OCI-LY1 (cell line): Measurements from ENCODE around the gene ADIG.

Experiments
- H2AFZ ChIP-seq: fragments of 200-600 bp; sonication (generic), shearing (Covaris generic); 2 replicates; pipeline ENCODE4 v1.6.0; 2014; ENCODE audit warnings: antibody characterized with exemption, mild to moderate bottlenecking, low read length
- H3F3A ChIP-seq: fragments of 200-600 bp; sonication (generic), shearing (Covaris generic); 2 replicates; pipeline ENCODE4 v1.6.0; 2014; ENCODE audit warnings: mild to moderate bottlenecking, antibody characterized with exemption, low read length, moderate library complexity; ENCODE audit not compliant: insufficient read depth
- H3K27ac ChIP-seq: fragments of 200-600 bp; sonication (generic); 2 replicates; pipeline ENCODE4 v1.5.1; 2014; ENCODE audit warnings: low read length, mixed run types, mild to moderate bottlenecking, low read depth; ENCODE audit not compliant: poor library complexity, severe bottlenecking
- H3K27me3 ChIP-seq: fragments of 200-600 bp; sonication (generic); 2 replicates; pipeline ENCODE4 v1.6.0; 2014; ENCODE audit warnings: antibody characterized with exemption, mild to moderate bottlenecking, low read length, moderate library complexity; ENCODE audit not compliant: insufficient read depth
- H3K36me3 ChIP-seq: fragments of 200-600 bp; sonication (generic); 2 replicates; pipeline ENCODE4 v1.6.1; 2014; ENCODE audit warnings: mild to moderate bottlenecking, antibody characterized with exemption, low read length, moderate library complexity, mixed read lengths; ENCODE audit not compliant: insufficient read depth
- H3K4me1 ChIP-seq: fragments of 200-600 bp; sonication (generic); 2 replicates; pipeline ENCODE4 v1.5.1; 2014; ENCODE audit warnings: mild to moderate bottlenecking, low read length, moderate library complexity; ENCODE audit not compliant: insufficient read depth, severe bottlenecking
- H3K4me2 ChIP-seq: fragments of 200-600 bp; sonication (generic), shearing (Covaris generic); 2 replicates; pipeline ENCODE4 v1.6.1; 2014; ENCODE audit warnings: low read length
- H3K4me3 ChIP-seq: fragments of 200-600 bp; sonication (generic); 2 replicates; pipeline ENCODE4 v1.5.1; 2014; ENCODE audit warnings: low read length, low read depth, mild to moderate bottlenecking, mixed read lengths; ENCODE audit not compliant: poor library complexity, severe bottlenecking
- H3K79me2 ChIP-seq: fragments of 200-600 bp; shearing (Covaris generic); 2 replicates; pipeline ENCODE4 v1.6.1; 2016; ENCODE audit warnings: mixed run types, low read length, mixed read lengths; ENCODE audit not compliant: insufficient read depth
- H3K9ac ChIP-seq: fragments of 200-600 bp; sonication (generic), shearing (Covaris generic); 2 replicates; pipeline ENCODE4 v1.6.1; 2014; ENCODE audit warnings: mild to moderate bottlenecking, low read length, mixed read lengths
- H3K9me2 ChIP-seq: fragments of 200-600 bp; sonication (generic), shearing (Covaris generic); 2 replicates; pipeline ENCODE4 v1.6.1; 2014; ENCODE audit warnings: low read depth, mild to moderate bottlenecking, low read length, mixed read lengths
- H3K9me3 ChIP-seq: fragments of 200-600 bp; shearing (Covaris generic); 2 replicates; pipeline ENCODE4 v1.6.1; 2014; ENCODE audit warnings: low read length, mixed read lengths
- H4K20me1 ChIP-seq: fragments of 200-600 bp; sonication (generic), shearing (Covaris generic); 2 replicates; pipeline ENCODE4 v1.6.0; 2016; ENCODE audit warnings: mild to moderate bottlenecking, low read length; ENCODE audit not compliant: insufficient read depth
- EZH2 ChIP-seq: fragments of 200-600 bp; sonication (generic), shearing (Covaris generic); IDR thresholded peaks from 2 replicates; pipeline ENCODE4 v1.8.0; 2017; ENCODE audit warnings: borderline replicate concordance, mixed run types, mild to moderate bottlenecking, antibody characterized with exemption, low read length, moderate library complexity, mixed read lengths
- TF ChIP-seq, protein P1 (sequence below): fragments of 200-600 bp; sonication (generic), shearing (Covaris generic); IDR thresholded peaks from 2 replicates; pipeline ENCODE4 v1.5.1; 2017; ENCODE audit warnings: mild to moderate bottlenecking, antibody characterized with exemption, low read length, moderate library complexity, mixed read lengths

The ADIG gene

DNA sequence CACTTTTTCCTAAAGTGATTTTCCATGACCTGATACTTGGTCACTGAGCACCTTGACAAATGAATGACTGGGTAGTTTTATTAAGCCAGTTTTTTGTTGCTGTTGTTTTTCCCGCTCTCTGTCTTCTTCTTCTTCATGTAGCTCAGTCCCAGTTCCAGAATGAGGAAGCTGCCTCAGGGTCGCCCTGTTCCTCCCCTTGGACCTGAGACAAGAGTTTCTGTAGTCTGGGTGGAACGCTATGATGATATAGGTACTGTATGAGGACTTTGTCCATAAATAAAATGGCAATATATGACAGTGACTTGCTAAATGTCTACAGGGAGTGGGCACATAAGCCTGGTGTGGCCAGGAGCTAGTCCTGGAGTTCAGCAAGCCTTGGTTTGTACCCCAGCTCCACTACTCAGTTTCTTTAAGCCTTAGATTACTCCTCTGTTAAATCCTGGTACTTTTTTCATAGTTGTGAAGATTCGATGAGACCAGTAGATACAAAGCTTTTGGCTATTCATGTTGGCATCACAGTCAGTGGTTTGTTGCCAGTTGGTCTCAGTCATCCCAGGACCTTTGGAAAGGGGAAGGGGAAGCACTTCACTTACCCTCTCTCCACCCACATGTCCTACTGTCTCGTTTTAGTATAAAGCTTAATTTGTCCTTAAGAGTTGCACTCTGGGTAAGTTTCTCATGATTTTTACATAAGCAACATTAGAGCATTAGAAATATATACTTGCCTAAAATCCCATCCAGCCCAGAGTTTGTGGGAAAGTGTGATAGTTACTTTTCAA lies 11.1 kb upstream of the ADIG start:
- no peak overlapping the region for H2AFZ ChIP-seq
- H3K27me3 ChIP-seq, result no peaks in the 10 kb centered on the region
- TF ChIP-seq, protein P1, sequence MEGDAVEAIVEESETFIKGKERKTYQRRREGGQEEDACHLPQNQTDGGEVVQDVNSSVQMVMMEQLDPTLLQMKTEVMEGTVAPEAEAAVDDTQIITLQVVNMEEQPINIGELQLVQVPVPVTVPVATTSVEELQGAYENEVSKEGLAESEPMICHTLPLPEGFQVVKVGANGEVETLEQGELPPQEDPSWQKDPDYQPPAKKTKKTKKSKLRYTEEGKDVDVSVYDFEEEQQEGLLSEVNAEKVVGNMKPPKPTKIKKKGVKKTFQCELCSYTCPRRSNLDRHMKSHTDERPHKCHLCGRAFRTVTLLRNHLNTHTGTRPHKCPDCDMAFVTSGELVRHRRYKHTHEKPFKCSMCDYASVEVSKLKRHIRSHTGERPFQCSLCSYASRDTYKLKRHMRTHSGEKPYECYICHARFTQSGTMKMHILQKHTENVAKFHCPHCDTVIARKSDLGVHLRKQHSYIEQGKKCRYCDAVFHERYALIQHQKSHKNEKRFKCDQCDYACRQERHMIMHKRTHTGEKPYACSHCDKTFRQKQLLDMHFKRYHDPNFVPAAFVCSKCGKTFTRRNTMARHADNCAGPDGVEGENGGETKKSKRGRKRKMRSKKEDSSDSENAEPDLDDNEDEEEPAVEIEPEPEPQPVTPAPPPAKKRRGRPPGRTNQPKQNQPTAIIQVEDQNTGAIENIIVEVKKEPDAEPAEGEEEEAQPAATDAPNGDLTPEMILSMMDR, result no peak
- TF ChIP-seq EZH2, result no peak
- no peak overlapping the region for H3K4me3 ChIP-seq
- H3K4me2 ChIP-seq, result no peak overlapping the region
- H3K4me1 ChIP-seq, result no peaks in the 10 kb centered on the region
- H4K20me1 ChIP-seq, result no peaks in the 10 kb centered on the region
- H3K27ac ChIP-seq, result no peak overlapping the region
- peaks cover 65% of the 10 kb centered on the region; the same call in 1 of the 2 replicates for H3K36me3 ChIP-seq
- no peaks in the 10 kb centered on the region for H3F3A ChIP-seq
- no peak overlapping the region for H3K9ac ChIP-seq
- no peaks in the 10 kb centered on the region for H3K9me3 ChIP-seq
- no peaks in the 10 kb centered on the region for H3K9me2 ChIP-seq
- no peaks in the 10 kb centered on the region for H3K79me2 ChIP-seq

DNA sequence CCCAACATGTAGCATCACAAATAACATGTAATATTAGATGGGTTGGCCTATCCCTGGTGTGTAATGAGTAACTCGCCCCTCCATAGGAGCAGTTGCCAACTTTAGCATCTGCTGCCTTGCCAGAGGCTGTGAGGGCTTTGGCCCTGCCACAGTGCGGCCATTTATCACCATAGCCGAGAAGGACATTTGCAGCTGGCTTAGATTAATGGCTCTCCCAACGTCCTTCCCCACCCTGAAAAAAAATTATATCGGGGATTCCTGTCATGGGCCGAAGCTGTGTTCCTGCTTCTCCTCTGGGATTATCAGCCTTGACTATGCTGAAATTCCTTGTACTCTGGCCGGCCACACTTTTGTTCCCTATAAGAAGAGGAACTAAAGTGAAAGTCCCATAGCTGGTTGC lies 7.6 kb upstream of the ADIG start:
- no peak for TF ChIP-seq EZH2
- no peaks in the 10 kb centered on the region for H3K9me2 ChIP-seq
- no peak overlapping the region for H3K9ac ChIP-seq
- no peaks in the 10 kb centered on the region for H4K20me1 ChIP-seq
- peaks cover 60% of the 10 kb centered on the region; the same call in 1 of the 2 replicates for H3K36me3 ChIP-seq
- H3K4me1 ChIP-seq, result no peaks in the 10 kb centered on the region
- H3K4me3 ChIP-seq, result no peak overlapping the region
- no peaks in the 10 kb centered on the region for H3K27me3 ChIP-seq
- H3F3A ChIP-seq, result no peaks in the 10 kb centered on the region
- H3K9me3 ChIP-seq, result no peaks in the 10 kb centered on the region
- no peaks in the 10 kb centered on the region for H3K79me2 ChIP-seq
- H2AFZ ChIP-seq, result no peak overlapping the region
- H3K27ac ChIP-seq, result no peak overlapping the region
- H3K4me2 ChIP-seq, result no peak overlapping the region

DNA sequence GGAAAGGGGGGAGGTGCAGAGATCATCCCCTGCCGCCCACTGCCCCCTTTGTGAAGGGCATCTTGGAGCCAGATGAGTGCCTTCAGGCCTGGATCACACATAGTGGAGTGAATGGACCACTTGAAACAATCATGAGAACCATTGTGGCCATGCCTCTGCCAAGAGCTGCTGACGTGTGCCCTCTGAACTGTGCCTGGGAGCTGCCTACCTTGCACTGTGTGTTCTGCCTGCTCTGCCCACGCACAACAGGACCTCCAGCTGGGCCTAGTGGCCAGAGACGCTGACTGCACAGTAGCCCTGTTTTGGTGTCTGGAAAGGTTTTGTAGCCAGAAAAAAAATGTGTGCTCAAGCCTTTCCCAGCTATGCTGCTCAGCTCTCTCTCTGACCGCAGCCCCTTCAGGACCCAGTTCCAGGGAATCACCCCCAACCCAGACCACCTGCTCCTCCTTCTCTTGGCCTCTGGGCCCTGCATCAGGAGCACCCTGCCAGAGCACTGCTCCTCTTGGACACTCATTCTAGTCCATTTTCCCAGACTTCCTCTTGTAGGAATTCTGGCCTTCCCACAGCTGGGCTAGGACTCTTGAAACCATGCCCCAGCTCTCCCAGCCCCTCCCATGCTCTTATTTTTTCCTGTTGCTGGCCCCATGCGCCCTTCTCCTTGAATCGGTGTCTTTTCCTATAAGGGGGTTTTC lies 1.6 kb upstream of the ADIG start:
- Histone ChIP-seq H3K9ac (no peak overlapping the region), H3K9me2 (no peaks in the 10 kb centered on the region), H3K4me3 (no peak overlapping the region), H2AFZ (no peak overlapping the region), H3K27me3 (peaks cover 14% of the 10 kb centered on the region; the same call in 1 of the 2 replicates), H3K9me3 (no peaks in the 10 kb centered on the region), H3K27ac (no peak overlapping the region), H4K20me1 (no peaks in the 10 kb centered on the region), H3F3A (no peaks in the 10 kb centered on the region), H3K36me3 (peaks cover 25% of the 10 kb centered on the region; the same call in 1 of the 2 replicates), H3K79me2 (no peaks in the 10 kb centered on the region), H3K4me2 (no peak overlapping the region), H3K4me1 (no peaks in the 10 kb centered on the region)
- TF ChIP-seq, protein P1, result no peak
